GM12878 (cell line): ENCODE data around the gene MPRIP. TPM values are rescaled to one million over a fixed set of nuclear protein-coding genes. Genes with fewer than 3 reads are reported as not detected.

Source experiments
- ATAC-seq: fragments of 200-7000 bp; cut with Tn5 transposase; 3 replicates; pipeline ENCODE4 v1.9.1; 2020; ENCODE audit warnings: mild to moderate bottlenecking, moderate library complexity
- BruUV-seq: library from RNA; stranded (reverse); fragments of 400-500 nt; replicated peaks from 2 replicates; lab custom pipeline; 2021; lab: Mats Ljungman, UMichigan
- CTCF ChIA-PET: fragments of 300-600 bp; sonication (Branson Sonifier 250); formaldehyde crosslinking; extraction: SDS; loops from one replicate; lab custom pipeline; 2021; ENCODE audit warnings: inconsistent platforms; lab: Yijun Ruan, JAX
- POLR2A ChIA-PET: fragments of 350-600 bp; formaldehyde crosslinking; extraction: SDS; loops from one replicate; lab custom pipeline; 2021; ENCODE audit warnings: inconsistent platforms; lab: Charles Lee
- RAD21 ChIA-PET: fragments of 300-600 bp; sonication (Branson Sonifier 250); formaldehyde crosslinking; loops from one replicate; lab custom pipeline; 2023; ENCODE audit warnings: antibody characterized with exemption; ENCODE audit not compliant: unreplicated experiment; lab: Charles Lee
- SMC1A ChIA-PET: fragments of 300-600 bp; sonication (Branson Sonifier 250); formaldehyde crosslinking; loops from one replicate; lab custom pipeline; 2023; ENCODE audit not compliant: unreplicated experiment, uncharacterized antibody; lab: Charles Lee
- DNase-seq: peaks from one replicate; pipeline ENCODE4 v3.0.0-alpha.2; 2011; ENCODE audit warnings: low read depth, low spot score
- FAIRE-seq: peaks from 3 replicates; lab custom pipeline; 2011; peaks lifted over from hg19 to GRCh38; lab: Jason Lieb, UNC
- H2AFZ ChIP-seq: 2 replicates; pipeline ENCODE4 v1.6.0; 2011; ENCODE audit warnings: low read depth, low read length, control low read depth; ENCODE audit not compliant: control insufficient read depth
- H3K27ac ChIP-seq: 2 replicates; pipeline ENCODE4 v1.5.1; 2011; ENCODE audit warnings: control low read depth; ENCODE audit not compliant: control insufficient read depth, insufficient read depth
- H3K27me3 ChIP-seq, 2 experiments: replicated peaks in 1 of 2; 2 replicates each; pipeline versions ENCODE4 v1.6.0 to v1.6.1; 2011; ENCODE audit warnings: low read length in 1 of 2; ENCODE audit not compliant: control insufficient read depth in 2 of 2, insufficient read depth in 2 of 2
- H3K36me3 ChIP-seq, 2 experiments: 2 replicates each; pipeline ENCODE4 v1.5.1; 2011; ENCODE audit warnings: low read length in 1 of 2; ENCODE audit not compliant: control insufficient read depth in 2 of 2, insufficient read depth in 2 of 2
- H3K4me1 ChIP-seq: 2 replicates; pipeline ENCODE4 v1.6.1; 2011; ENCODE audit warnings: mild to moderate bottlenecking, low read length, moderate library complexity, mixed read lengths; ENCODE audit not compliant: control insufficient read depth, insufficient read depth
- H3K4me2 ChIP-seq: 2 replicates; pipeline ENCODE4 v1.6.0; 2011; ENCODE audit warnings: control low read depth; ENCODE audit not compliant: control insufficient read depth, insufficient read depth
- H3K4me3 ChIP-seq: fragments of 200-600 bp; sonication (generic); 2 replicates; pipeline ENCODE4 v1.5.1; 2016
- H3K79me2 ChIP-seq: 2 replicates; pipeline ENCODE4 v1.6.0; 2011; ENCODE audit warnings: low read length; ENCODE audit not compliant: control insufficient read depth, insufficient read depth
- H3K9ac ChIP-seq: 2 replicates; pipeline ENCODE4 v1.8.0; 2011; ENCODE audit warnings: low read length, control low read depth, mixed read lengths; ENCODE audit not compliant: control insufficient read depth, insufficient read depth
- H3K9me3 ChIP-seq: replicated peaks from 3 replicates; pipeline ENCODE4 v1.5.1; 2011; ENCODE audit warnings: mild to moderate bottlenecking, low read length; ENCODE audit not compliant: control insufficient read depth, insufficient read depth
- H4K20me1 ChIP-seq: 2 replicates; pipeline ENCODE4 v1.6.0; 2011; ENCODE audit not compliant: control insufficient read depth, insufficient read depth
- ASH2L ChIP-seq: fragments of 300-600, 200-600 bp; sonication (generic); IDR thresholded peaks from 2 replicates; pipeline ENCODE4 v1.6.1; 2017; ENCODE audit warnings: low read depth, mild to moderate bottlenecking, borderline replicate concordance
- CREB1 ChIP-seq: IDR thresholded peaks from 2 replicates; pipeline ENCODE4 v1.6.1; 2012; ENCODE audit warnings: low read depth, mild to moderate bottlenecking, inconsistent platforms
- CREM ChIP-seq: IDR thresholded peaks from 2 replicates; pipeline ENCODE4 v1.6.1; 2014; ENCODE audit warnings: antibody characterized with exemption, low read depth
- MEF2B ChIP-seq: fragments of 450-650 bp; IDR thresholded peaks from 2 replicates; pipeline ENCODE4 v1.6.1; 2018; ENCODE audit warnings: mild to moderate bottlenecking, moderate library complexity; ENCODE audit not compliant: partially characterized antibody, poor library complexity, severe bottlenecking
- YY1 ChIP-seq: IDR thresholded peaks from 2 replicates; pipeline ENCODE4 v1.6.1; 2011; ENCODE audit warnings: low read depth, mild to moderate bottlenecking, low read length
- ZBTB11 ChIP-seq: fragments of 450-650 bp; formaldehyde crosslinking; IDR thresholded peaks from 2 replicates; pipeline ENCODE4 v1.5.0; 2022; ENCODE audit warnings: mild to moderate bottlenecking, missing genetic modification characterization
- WGBS: methylation state at CpG from one replicate; pipeline ENCODE4 v1.1.6; 2016; ENCODE audit warnings: low lambda C conversion rate; ENCODE audit not compliant: insufficient replicate concordance, insufficient coverage; ENCODE audit errors: missing lambda C conversion rate; 5-methylcytosine and 5-hydroxymethylcytosine counted together
- in situ Hi-C: fragments of 300-500 bp; cut with MboI; formaldehyde crosslinking; loops from 9 replicates; pipeline ENCODE4 v1.14.3; 2018; ENCODE audit warnings: mixed read lengths
- intact Hi-C: fragments of 100-400 bp; cut with micrococcal nuclease; formaldehyde crosslinking; loops from one replicate; pipeline ENCODE4 v1.14.2; 2022; ENCODE audit not compliant: unreplicated experiment
- polyA plus RNA-seq, 11 experiments: library from polyadenylated mRNA; depleted of rRNA in 4 of 11; unstranded in 6 of 11; stranded (reverse) in 5 of 11; fragments of >200 nt; fragmentation: Nextera tagmentation in 4 of 11; fragmentation: Illumina TruSeq in 1 of 11; extraction: Ambion mirVana in 4 of 11; extraction: Trizol in 1 of 11; gene quantifications; 1 replicate in 1 of 11; 2 replicates in 10 of 11; pipeline versions ENCODE4 v1.2.1 to v1.2.3, GENCODE V29; 2011 to 2016; ENCODE audit warnings: inconsistent platforms in 2 of 11, missing spikeins in 2 of 11, low read depth in 1 of 11
- total RNA-seq, 4 experiments: library from RNA; depleted of rRNA in 3 of 4; stranded (reverse); fragments of >200 nt in 3 of 4; fragmentation: Illumina TruSeq in 1 of 4; extraction: Trizol in 1 of 4; gene quantifications; 2 replicates each; pipeline versions ENCODE4 v1.2.1 to v1.2.3, GENCODE V29; 2013 to 2021

MPRIP gene
- total and polyA plus RNA-seq, 10 of the 15 experiments (the other 5 are each of a cell fraction or from before 2014, with no cell fraction given): 16.5 to 168 (median 71.7) TPM

- in situ Hi-C loops: no loop called here
- ATAC-seq (peak; percentile 77), DNase-seq (no peak)
- no peaks in the 10 kb centered on the region for H3K27me3 ChIP-seq
- H3K9ac ChIP-seq: no peak overlapping the region
- no peaks in the 10 kb centered on the region for H3K36me3 ChIP-seq
- CTCF ChIA-PET: interaction anchor here (0.6 to 2.5 kb wide), 3 partner anchors 17 to 56 kb away, joined by 3 to 7 read pairs (median 3); no protein-coding TSS in a partner anchor
- H2AFZ ChIP-seq: peak overlapping the region; percentile 48
- WGBS: 12% methylated on average over 10 of the region's 10 CpGs
- no peaks in the 10 kb centered on the region for H3K79me2 ChIP-seq
- no peak for TF ChIP-seq MEF2B
- TF ChIP-seq, all 136 proteins: peak for 0
- ChIA-PET RAD21 (interaction anchor here (1.5 kb wide), 1 partner anchor 11 kb away, joined by 3 read pairs; no protein-coding TSS in a partner anchor), POLR2A (interaction anchor here (1.4 kb wide), 1 partner anchor 11 kb away, joined by 3 read pairs; no protein-coding TSS in a partner anchor), SMC1A (interaction anchor here (0.9 to 1.5 kb wide), 3 partner anchors 9 to 174 kb away, joined by 3 to 6 read pairs (median 4); no protein-coding TSS in a partner anchor)
- intact Hi-C loops: no loop called here
- no peaks in the 10 kb centered on the region for H4K20me1 ChIP-seq
- peaks cover 9% of the 10 kb centered on the region for H3K4me1 ChIP-seq
- FAIRE-seq: no peak
- BruUV-seq: no TSS peak
- H3K9me3 ChIP-seq: no peaks in the 10 kb centered on the region
- H3K4me3 ChIP-seq: no peak overlapping the region
- H3K4me2 ChIP-seq: no peak overlapping the region
- no peak overlapping the region for H3K27ac ChIP-seq
Observed at GRCh38 chr17:17036524-17036998, 5.7 kb upstream of the MPRIP start.

GRCh38 chr17:17039911-17040310 is 2.3 kb upstream of the MPRIP start:
- ATAC-seq: no peak
- no peak for TF ChIP-seq ASH2L
- no peak for TF ChIP-seq YY1
- TF ChIP-seq CREB1: no peak
- TF ChIP-seq CREM: no peak
- TF ChIP-seq ZBTB11 (CRISPR knock-in tag): no peak
- ChIA-PET RAD21 (no interaction called here), POLR2A (interaction anchor here (0.7 kb wide), 1 partner anchor 52 kb away, joined by 5 read pairs; no protein-coding TSS in a partner anchor), CTCF (no interaction called here), SMC1A (no interaction called here)
- FAIRE-seq: no peak
- Histone ChIP-seq H3K4me1 (peaks cover 14% of the 10 kb centered on the region), H3K9me3 (no peaks in the 10 kb centered on the region), H3K9ac (no peak overlapping the region), H3K27ac (no peak overlapping the region), H3K27me3 (no peaks in the 10 kb centered on the region), H3K36me3 (no peaks in the 10 kb centered on the region), H2AFZ (no peak overlapping the region), H4K20me1 (peaks cover 2% of the 10 kb centered on the region; the same call in 1 of the 2 replicates), H3K4me3 (no peak overlapping the region), H3K4me2 (no peak overlapping the region), H3K79me2 (peaks cover 23% of the 10 kb centered on the region)
- intact Hi-C loops: no loop called here
- no TSS peak for BruUV-seq
- 65% methylated on average over 6 of the region's 6 CpGs for WGBS
- DNase-seq: no peak
- in situ Hi-C loops: no loop called here
